HepG2 (cell line): ENCODE results near the gene TCFL5. TPM values are rescaled to one million over a fixed set of nuclear protein-coding genes. Genes with fewer than 3 reads are reported as not detected.

ENCODE experiments used
- BRCA1 ChIP-seq: sonication (generic); formaldehyde crosslinking; IDR thresholded peaks from 2 replicates; pipeline ENCODE4 v1.4.0; 2020; ENCODE audit warnings: missing genetic modification reagents
- FOXA3 ChIP-seq: IDR thresholded peaks from 2 replicates; pipeline ENCODE4 v1.6.1; 2016; ENCODE audit warnings: missing genetic modification reagents, missing compliant biosample characterization
- HMG20B ChIP-seq: conservative IDR thresholded peaks from 2 replicates; pipeline ENCODE4 v1.6.1; 2016; ENCODE audit warnings: missing genetic modification reagents, missing compliant biosample characterization
- IKZF4 ChIP-seq: sonication (generic); formaldehyde crosslinking; IDR thresholded peaks from 2 replicates; pipeline ENCODE4 v1.5.1; 2020; ENCODE audit warnings: borderline replicate concordance, mild to moderate bottlenecking, low read depth, missing genetic modification reagents; ENCODE audit errors: not compliant biosample characterization
- JDP2 ChIP-seq: sonication (generic); formaldehyde crosslinking; IDR thresholded peaks from 2 replicates; pipeline ENCODE4 v1.8.1; 2022; ENCODE audit warnings: missing genetic modification reagents, borderline replicate concordance
- KDM6A ChIP-seq: IDR thresholded peaks from 2 replicates; pipeline ENCODE4 v1.6.1; 2016; ENCODE audit warnings: low read depth
- PITX1 ChIP-seq: sonication (generic); formaldehyde crosslinking; IDR thresholded peaks from 2 replicates; pipeline ENCODE4 v1.5.1; 2020; ENCODE audit warnings: mild to moderate bottlenecking, missing genetic modification reagents
- REL ChIP-seq: sonication (generic); formaldehyde crosslinking; conservative IDR thresholded peaks from 2 replicates; pipeline ENCODE4 v1.8.0; 2022; ENCODE audit warnings: mild to moderate bottlenecking, missing genetic modification reagents, moderate library complexity
- SETDB1 ChIP-seq: sonication (generic); formaldehyde crosslinking; IDR thresholded peaks from 2 replicates; pipeline ENCODE4 v1.5.1; 2020; ENCODE audit warnings: missing genetic modification reagents, mild to moderate bottlenecking, borderline replicate concordance
- SRSF9 ChIP-seq: fragments of 200-400 bp; formaldehyde crosslinking; IDR thresholded peaks from 2 replicates; pipeline ENCODE4 v1.6.1; 2018; ENCODE audit warnings: borderline replicate concordance, mild to moderate bottlenecking, low read depth, low read length; ENCODE audit not compliant: insufficient read depth, poor library complexity, severe bottlenecking
- ZNF326 ChIP-seq: sonication (generic); formaldehyde crosslinking; IDR thresholded peaks from 2 replicates; pipeline ENCODE4 v1.4.0; 2020; ENCODE audit warnings: missing genetic modification reagents, borderline replicate concordance
- ZNF484 ChIP-seq: sonication (generic); formaldehyde crosslinking; IDR thresholded peaks from 2 replicates; pipeline ENCODE4 v1.5.1; 2020; ENCODE audit warnings: mild to moderate bottlenecking, low read depth, missing genetic modification reagents, borderline replicate concordance
- ZNF644 ChIP-seq: IDR thresholded peaks from 2 replicates; pipeline ENCODE4 v1.6.1; 2016; ENCODE audit warnings: low read depth
- ZNF768 ChIP-seq: sonication (generic); formaldehyde crosslinking; IDR thresholded peaks from 2 replicates; pipeline ENCODE4 v1.4.0; 2020; ENCODE audit warnings: missing genetic modification reagents
- polyA plus RNA-seq, 8 experiments: library from polyadenylated mRNA; depleted of rRNA in 3 of 8; stranded (reverse) in 7 of 8; unstranded in 1 of 8; fragments of >200 nt; fragmentation: Illumina TruSeq in 4 of 8; extraction: Trizol in 4 of 8; gene quantifications; 2 replicates each; pipeline versions ENCODE4 v1.2.1 to v1.2.3, GENCODE V29; 2011 to 2016; ENCODE audit warnings: low read depth in 4 of 8, missing spikeins in 1 of 8, mixed read lengths in 1 of 8; ENCODE audit not compliant: insufficient read depth in 1 of 8
- total RNA-seq, 5 experiments: library from RNA; depleted of rRNA; stranded (reverse); fragments of >200 nt; fragmentation: Illumina TruSeq; extraction: Trizol; gene quantifications; 2 replicates each; pipeline ENCODE4 v1.2.3, GENCODE V29; 2016; ENCODE audit warnings: low read depth in 1 of 5
- TF ChIP-seq, protein P1 (sequence below): sonication (generic); formaldehyde crosslinking; IDR thresholded peaks from 2 replicates; pipeline ENCODE4 v1.4.0; 2020; ENCODE audit warnings: missing genetic modification reagents, mild to moderate bottlenecking, borderline replicate concordance
- TF ChIP-seq, protein P2 (sequence below): sonication (generic); formaldehyde crosslinking; IDR thresholded peaks from 2 replicates; pipeline ENCODE4 v1.5.0; 2020; ENCODE audit warnings: missing genetic modification reagents
- TF ChIP-seq, protein P3 (sequence below): sonication (generic); formaldehyde crosslinking; IDR thresholded peaks from 2 replicates; pipeline ENCODE4 v1.4.0; 2020; ENCODE audit warnings: missing genetic modification reagents
- TF ChIP-seq, protein P4 (sequence below): sonication (generic); formaldehyde crosslinking; IDR thresholded peaks from 2 replicates; pipeline ENCODE4 v1.8.0; 2022; ENCODE audit warnings: mild to moderate bottlenecking, missing genetic modification reagents, moderate library complexity
- TF ChIP-seq, protein P5 (sequence below): sonication (generic); formaldehyde crosslinking; IDR thresholded peaks from 2 replicates; pipeline ENCODE4 v1.8.0; 2022; ENCODE audit warnings: missing genetic modification reagents, mild to moderate bottlenecking, borderline replicate concordance

TCFL5 gene
- total and polyA plus RNA-seq, 2 of the 13 experiments (the other 11 are each of a cell fraction or from before 2014, with no cell fraction given), result 14.8 to 20.0 TPM

DNA sequence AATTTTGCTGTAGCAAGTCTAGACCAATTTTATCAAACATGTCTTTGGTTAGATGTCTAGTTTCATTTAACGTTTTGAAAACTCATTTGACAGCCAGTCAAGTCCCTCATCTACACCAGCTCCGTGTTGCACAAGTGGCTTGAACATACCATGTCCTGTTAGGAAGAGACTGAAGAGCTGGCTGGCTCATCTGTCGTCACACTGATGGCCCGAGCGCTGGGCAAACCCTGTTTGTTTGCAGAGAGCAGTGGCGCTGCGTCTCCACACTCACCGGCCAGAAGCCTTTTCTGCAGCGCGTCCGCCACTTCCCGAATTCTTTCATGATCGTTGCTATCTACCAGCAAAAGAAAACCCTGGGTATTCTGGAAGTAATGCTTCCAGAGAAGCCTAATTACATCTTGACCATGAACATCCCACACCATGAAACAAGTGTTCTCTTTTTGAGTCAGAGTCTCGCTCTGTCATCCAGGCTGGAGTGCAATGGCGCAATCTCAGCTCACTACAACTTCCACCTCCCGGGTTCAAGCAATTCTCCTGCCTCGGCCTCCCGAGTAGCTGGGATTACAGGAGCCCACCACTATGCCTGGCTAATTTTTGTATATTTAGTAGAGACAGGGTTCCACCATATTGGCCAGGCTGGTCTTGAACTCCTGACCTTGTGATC, 10.7 kb upstream of the TCFL5 start (continued):
- TF ChIP-seq, protein P1, sequence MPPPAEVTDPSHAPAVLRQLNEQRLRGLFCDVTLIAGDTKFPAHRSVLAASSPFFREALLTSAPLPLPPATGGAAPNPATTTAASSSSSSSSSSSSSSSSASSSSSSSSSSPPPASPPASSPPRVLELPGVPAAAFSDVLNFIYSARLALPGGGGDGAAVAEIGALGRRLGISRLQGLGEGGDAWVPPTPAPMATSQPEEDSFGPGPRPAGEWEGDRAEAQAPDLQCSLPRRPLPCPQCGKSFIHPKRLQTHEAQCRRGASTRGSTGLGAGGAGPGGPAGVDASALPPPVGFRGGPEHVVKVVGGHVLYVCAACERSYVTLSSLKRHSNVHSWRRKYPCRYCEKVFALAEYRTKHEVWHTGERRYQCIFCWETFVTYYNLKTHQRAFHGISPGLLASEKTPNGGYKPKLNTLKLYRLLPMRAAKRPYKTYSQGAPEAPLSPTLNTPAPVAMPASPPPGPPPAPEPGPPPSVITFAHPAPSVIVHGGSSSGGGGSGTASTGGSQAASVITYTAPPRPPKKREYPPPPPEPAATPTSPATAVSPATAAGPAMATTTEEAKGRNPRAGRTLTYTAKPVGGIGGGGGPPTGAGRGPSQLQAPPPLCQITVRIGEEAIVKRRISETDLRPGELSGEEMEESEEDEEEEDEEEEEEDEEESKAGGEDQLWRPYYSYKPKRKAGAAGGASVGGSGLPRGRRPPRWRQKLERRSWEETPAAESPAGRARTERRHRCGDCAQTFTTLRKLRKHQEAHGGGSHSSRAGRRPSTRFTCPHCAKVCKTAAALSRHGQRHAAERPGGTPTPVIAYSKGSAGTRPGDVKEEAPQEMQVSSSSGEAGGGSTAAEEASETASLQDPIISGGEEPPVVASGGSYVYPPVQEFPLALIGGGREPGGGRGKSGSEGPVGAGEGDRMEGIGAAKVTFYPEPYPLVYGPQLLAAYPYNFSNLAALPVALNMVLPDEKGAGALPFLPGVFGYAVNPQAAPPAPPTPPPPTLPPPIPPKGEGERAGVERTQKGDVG (CRISPR knock-in tag), result no peak
- no peak for TF ChIP-seq REL (CRISPR knock-in tag)
- TF ChIP-seq, protein P2, sequence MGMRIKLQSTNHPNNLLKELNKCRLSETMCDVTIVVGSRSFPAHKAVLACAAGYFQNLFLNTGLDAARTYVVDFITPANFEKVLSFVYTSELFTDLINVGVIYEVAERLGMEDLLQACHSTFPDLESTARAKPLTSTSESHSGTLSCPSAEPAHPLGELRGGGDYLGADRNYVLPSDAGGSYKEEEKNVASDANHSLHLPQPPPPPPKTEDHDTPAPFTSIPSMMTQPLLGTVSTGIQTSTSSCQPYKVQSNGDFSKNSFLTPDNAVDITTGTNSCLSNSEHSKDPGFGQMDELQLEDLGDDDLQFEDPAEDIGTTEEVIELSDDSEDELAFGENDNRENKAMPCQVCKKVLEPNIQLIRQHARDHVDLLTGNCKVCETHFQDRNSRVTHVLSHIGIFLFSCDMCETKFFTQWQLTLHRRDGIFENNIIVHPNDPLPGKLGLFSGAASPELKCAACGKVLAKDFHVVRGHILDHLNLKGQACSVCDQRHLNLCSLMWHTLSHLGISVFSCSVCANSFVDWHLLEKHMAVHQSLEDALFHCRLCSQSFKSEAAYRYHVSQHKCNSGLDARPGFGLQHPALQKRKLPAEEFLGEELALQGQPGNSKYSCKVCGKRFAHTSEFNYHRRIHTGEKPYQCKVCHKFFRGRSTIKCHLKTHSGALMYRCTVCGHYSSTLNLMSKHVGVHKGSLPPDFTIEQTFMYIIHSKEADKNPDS (CRISPR knock-in tag), result no peak
- no peak for TF ChIP-seq KDM6A (CRISPR knock-in tag)
- peak; percentile 88 for TF ChIP-seq ZNF644
- TF ChIP-seq ZNF768 (CRISPR knock-in tag), result no peak
- TF ChIP-seq JDP2 (CRISPR knock-in tag), result no peak
- no peak; the same call in 1 of the 2 replicates for TF ChIP-seq HMG20B (CRISPR knock-in tag)
- TF ChIP-seq PITX1 (CRISPR knock-in tag), result no peak
- no peak for TF ChIP-seq IKZF4 (CRISPR knock-in tag)
- TF ChIP-seq, protein P3, sequence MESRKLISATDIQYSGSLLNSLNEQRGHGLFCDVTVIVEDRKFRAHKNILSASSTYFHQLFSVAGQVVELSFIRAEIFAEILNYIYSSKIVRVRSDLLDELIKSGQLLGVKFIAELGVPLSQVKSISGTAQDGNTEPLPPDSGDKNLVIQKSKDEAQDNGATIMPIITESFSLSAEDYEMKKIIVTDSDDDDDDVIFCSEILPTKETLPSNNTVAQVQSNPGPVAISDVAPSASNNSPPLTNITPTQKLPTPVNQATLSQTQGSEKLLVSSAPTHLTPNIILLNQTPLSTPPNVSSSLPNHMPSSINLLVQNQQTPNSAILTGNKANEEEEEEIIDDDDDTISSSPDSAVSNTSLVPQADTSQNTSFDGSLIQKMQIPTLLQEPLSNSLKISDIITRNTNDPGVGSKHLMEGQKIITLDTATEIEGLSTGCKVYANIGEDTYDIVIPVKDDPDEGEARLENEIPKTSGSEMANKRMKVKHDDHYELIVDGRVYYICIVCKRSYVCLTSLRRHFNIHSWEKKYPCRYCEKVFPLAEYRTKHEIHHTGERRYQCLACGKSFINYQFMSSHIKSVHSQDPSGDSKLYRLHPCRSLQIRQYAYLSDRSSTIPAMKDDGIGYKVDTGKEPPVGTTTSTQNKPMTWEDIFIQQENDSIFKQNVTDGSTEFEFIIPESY (CRISPR knock-in tag), result no peak
- TF ChIP-seq SRSF9, result no peak
- TF ChIP-seq, protein P4, sequence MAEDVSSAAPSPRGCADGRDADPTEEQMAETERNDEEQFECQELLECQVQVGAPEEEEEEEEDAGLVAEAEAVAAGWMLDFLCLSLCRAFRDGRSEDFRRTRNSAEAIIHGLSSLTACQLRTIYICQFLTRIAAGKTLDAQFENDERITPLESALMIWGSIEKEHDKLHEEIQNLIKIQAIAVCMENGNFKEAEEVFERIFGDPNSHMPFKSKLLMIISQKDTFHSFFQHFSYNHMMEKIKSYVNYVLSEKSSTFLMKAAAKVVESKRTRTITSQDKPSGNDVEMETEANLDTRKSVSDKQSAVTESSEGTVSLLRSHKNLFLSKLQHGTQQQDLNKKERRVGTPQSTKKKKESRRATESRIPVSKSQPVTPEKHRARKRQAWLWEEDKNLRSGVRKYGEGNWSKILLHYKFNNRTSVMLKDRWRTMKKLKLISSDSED (CRISPR knock-in tag), result no peak
- peak; percentile 70 for TF ChIP-seq FOXA3 (CRISPR knock-in tag)
- TF ChIP-seq ZNF484 (CRISPR knock-in tag), result no peak
- TF ChIP-seq SETDB1 (CRISPR knock-in tag), result no peak
- TF ChIP-seq BRCA1, result no peak
- TF ChIP-seq, protein P5, sequence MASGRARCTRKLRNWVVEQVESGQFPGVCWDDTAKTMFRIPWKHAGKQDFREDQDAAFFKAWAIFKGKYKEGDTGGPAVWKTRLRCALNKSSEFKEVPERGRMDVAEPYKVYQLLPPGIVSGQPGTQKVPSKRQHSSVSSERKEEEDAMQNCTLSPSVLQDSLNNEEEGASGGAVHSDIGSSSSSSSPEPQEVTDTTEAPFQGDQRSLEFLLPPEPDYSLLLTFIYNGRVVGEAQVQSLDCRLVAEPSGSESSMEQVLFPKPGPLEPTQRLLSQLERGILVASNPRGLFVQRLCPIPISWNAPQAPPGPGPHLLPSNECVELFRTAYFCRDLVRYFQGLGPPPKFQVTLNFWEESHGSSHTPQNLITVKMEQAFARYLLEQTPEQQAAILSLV (CRISPR knock-in tag), result no peak
- TF ChIP-seq ZNF326 (CRISPR knock-in tag), result no peak
